Measurements from ENCODE around the gene AFMID. TPM values are rescaled to one million over a fixed set of nuclear protein-coding genes. Genes with fewer than 3 reads are reported as not detected.

The AFMID gene
- total and polyA plus RNA-seq, 9 of the 15 experiments (the other 6 are each of a cell fraction or from before 2014, with no cell fraction given) = 62.1 to 188 (median 74.4) TPM

DNA sequence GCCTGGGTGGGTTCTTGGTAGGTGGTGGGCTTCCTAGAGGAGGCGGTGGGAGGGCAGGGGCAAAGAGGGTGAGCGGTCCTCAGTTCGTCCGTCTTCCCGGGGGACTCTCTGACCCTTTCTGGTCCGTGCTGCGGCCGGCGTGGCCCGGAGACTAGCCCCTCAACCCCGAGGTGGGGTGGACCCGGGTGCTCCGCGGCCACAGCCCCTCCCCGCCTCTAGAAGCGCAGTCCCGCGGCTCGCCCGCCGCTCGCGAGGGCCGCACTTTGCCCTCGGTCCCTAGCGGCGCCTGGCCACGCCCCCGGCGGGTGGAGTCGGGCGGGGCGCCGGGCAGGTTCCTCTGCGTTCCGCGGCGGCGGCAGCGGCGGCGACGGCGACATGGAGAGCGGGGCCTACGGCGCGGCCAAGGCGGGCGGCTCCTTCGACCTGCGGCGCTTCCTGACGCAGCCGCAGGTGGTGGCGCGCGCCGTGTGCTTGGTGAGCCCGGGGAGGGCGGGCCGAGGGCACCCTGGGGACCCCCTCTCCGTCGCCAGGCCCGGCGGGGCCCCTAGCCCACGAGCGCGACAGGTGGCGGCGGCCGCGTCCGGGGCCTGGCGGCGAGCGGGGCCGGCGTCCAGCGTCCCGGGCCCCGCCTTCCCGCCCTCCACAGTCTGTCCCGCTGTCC is 18.8 kb upstream of the AFMID start, which contains the start of gene SYNGR2 (continued):
- TF ChIP-seq, protein P1, sequence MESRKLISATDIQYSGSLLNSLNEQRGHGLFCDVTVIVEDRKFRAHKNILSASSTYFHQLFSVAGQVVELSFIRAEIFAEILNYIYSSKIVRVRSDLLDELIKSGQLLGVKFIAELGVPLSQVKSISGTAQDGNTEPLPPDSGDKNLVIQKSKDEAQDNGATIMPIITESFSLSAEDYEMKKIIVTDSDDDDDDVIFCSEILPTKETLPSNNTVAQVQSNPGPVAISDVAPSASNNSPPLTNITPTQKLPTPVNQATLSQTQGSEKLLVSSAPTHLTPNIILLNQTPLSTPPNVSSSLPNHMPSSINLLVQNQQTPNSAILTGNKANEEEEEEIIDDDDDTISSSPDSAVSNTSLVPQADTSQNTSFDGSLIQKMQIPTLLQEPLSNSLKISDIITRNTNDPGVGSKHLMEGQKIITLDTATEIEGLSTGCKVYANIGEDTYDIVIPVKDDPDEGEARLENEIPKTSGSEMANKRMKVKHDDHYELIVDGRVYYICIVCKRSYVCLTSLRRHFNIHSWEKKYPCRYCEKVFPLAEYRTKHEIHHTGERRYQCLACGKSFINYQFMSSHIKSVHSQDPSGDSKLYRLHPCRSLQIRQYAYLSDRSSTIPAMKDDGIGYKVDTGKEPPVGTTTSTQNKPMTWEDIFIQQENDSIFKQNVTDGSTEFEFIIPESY (CRISPR knock-in tag; IDR thresholded peaks at IDR 0.05) = peak; percentile 85
- TF ChIP-seq L3MBTL2 (IDR thresholded peaks at IDR 0.05) = peak; percentile 77
- TF ChIP-seq ZBED1 (IDR thresholded peaks at IDR 0.05) = peak; percentile 42; the same call in 1 of the 2 replicates
- TF ChIP-seq EGR1 (conservative IDR thresholded peaks at IDR 0.05) = no peak; the same call in 1 of the 2 replicates
- peak; percentile 49; the same call in 1 of the 2 replicates for TF ChIP-seq MTA3 (IDR thresholded peaks at IDR 0.05; ENCODE audit: borderline replicate concordance)
- TF ChIP-seq OTX1 (CRISPR knock-in tag; IDR thresholded peaks at IDR 0.05) = no peak
- TF ChIP-seq HLTF (IDR thresholded peaks at IDR 0.05) = no peak
- peak; percentile 94 for TF ChIP-seq VEZF1 (CRISPR knock-in tag; IDR thresholded peaks at IDR 0.05)
- TF ChIP-seq NEUROD1 (IDR thresholded peaks at IDR 0.05; ENCODE audit: borderline replicate concordance, low read depth, low read length, partially characterized antibody) = peak; percentile 54
- no peak for TF ChIP-seq FOXA1 (IDR thresholded peaks at IDR 0.05; ENCODE audit: borderline replicate concordance)
- no peak for TF ChIP-seq SREBF1 (IDR thresholded peaks at IDR 0.05; ENCODE audit: borderline replicate concordance, low read depth, low read length)
- TF ChIP-seq RNF219 (CRISPR knock-in tag; IDR thresholded peaks at IDR 0.05) = no peak
- no peak for TF ChIP-seq DMBX1 (CRISPR knock-in tag; IDR thresholded peaks at IDR 0.05; ENCODE audit: borderline replicate concordance)
- no peak for TF ChIP-seq SP2 (IDR thresholded peaks at IDR 0.05; ENCODE audit: extremely low read depth, low read depth, low read length, poor library complexity, severe bottlenecking)
- TF ChIP-seq CCNT2 (IDR thresholded peaks at IDR 0.05; ENCODE audit: borderline replicate concordance, extremely low read depth, insufficient read length, low read depth, low read length) = peak; percentile 89
- TF ChIP-seq GATAD2A (IDR thresholded peaks at IDR 0.05) = no peak
- TF ChIP-seq HMG20B (CRISPR knock-in tag; IDR thresholded peaks at IDR 0.05) = no peak
- TF ChIP-seq CEBPB (tag; IDR thresholded peaks at IDR 0.05) = no peak
